ENCODE results near the gene MORF4L1.

Gene MORF4L1

DNA sequence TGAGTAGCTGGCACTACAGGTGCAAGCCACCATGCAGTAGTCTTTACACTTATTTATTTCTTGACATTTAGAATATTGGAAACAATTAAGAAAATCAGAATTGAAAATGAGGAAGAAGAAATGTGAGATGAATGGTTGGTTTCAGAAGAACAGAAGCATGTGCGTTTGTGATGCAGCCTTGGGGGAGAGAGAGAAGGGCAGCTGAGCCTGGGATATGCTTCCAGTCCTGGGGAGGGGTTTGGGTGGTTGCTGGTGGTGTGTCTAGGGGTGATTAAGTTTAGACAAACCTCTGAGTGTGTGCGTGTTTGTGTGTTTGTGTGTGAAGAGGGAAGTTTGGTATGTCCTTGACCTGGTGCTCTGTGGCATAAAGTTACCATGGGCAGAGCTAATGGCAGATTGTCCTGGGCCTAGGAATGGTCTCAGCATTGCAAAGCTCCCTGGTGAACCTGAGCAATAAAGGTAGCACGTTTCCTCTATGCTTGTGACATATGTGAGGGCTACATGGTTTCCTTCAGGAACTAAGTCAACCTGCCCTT, 36.5 kb downstream of the MORF4L1 start:
- TF ChIP-seq, protein P1, sequence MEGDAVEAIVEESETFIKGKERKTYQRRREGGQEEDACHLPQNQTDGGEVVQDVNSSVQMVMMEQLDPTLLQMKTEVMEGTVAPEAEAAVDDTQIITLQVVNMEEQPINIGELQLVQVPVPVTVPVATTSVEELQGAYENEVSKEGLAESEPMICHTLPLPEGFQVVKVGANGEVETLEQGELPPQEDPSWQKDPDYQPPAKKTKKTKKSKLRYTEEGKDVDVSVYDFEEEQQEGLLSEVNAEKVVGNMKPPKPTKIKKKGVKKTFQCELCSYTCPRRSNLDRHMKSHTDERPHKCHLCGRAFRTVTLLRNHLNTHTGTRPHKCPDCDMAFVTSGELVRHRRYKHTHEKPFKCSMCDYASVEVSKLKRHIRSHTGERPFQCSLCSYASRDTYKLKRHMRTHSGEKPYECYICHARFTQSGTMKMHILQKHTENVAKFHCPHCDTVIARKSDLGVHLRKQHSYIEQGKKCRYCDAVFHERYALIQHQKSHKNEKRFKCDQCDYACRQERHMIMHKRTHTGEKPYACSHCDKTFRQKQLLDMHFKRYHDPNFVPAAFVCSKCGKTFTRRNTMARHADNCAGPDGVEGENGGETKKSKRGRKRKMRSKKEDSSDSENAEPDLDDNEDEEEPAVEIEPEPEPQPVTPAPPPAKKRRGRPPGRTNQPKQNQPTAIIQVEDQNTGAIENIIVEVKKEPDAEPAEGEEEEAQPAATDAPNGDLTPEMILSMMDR (IDR thresholded peaks at IDR 0.05; ENCODE audit: insufficient read depth, low read depth, low read length, missing control alignments) = no peak
- DNase-seq (ENCODE audit: low read depth) = no peak
- no peak overlapping the region for H3K4me3 ChIP-seq (ENCODE audit: low read depth, low read length)

GRCh38 chr15:78909791-78910228, 37.1 kb downstream of the MORF4L1 start:
- TF ChIP-seq, protein P1 (IDR thresholded peaks at IDR 0.05; ENCODE audit: insufficient read depth, low read depth, low read length, missing control alignments) = peak; percentile 75
- peak; percentile 60 for DNase-seq (ENCODE audit: low read depth)
- H3K4me3 ChIP-seq (ENCODE audit: low read depth, low read length) = no peak overlapping the region

DNA sequence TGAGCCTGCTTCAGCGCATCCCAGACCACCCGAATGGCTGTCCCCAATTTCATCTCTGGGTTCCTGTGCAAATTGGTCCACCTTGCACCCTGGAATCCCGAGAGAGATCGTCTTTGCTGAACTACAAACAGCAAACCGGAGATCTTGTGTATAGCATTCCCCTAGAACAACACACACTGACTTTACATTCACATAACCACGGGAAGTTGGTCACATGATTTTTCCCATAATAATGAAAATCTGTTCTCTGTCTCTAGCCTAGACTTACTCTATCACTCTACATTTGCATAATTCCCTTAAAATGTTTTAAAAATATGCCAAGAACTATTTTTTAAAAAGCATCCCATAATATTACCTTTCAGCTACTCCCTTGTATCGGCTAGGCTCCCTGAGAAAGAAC, 37.6 kb downstream of the MORF4L1 start:
- no peak for DNase-seq (ENCODE audit: low read depth)
- H3K4me3 ChIP-seq (ENCODE audit: low read depth, low read length) = no peak overlapping the region
- TF ChIP-seq, protein P1 (IDR thresholded peaks at IDR 0.05; ENCODE audit: insufficient read depth, low read depth, low read length, missing control alignments) = no peak

DNA sequence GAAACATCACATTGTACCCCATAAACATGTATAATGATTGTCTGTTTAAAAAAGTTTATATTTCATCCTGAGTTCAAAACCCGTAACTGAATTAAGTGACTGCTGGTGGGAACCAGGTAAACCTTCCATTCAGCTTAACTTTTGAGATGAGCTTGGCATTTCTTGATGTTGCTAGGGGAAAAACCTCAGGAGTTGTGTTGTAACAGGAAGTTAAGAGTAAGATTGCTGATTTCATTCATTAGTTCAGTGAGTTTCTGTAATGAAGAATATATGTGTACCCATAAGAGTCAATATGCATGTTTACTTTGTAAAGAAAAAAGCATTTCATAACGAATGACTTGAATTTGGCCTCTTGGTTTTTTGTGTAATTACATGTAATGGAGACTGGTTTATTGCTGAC, 39.6 kb downstream of the MORF4L1 start:
- TF ChIP-seq, protein P1 (IDR thresholded peaks at IDR 0.05; ENCODE audit: insufficient read depth, low read depth, low read length, missing control alignments) = no peak
- no peak overlapping the region for H3K4me3 ChIP-seq (ENCODE audit: low read depth, low read length)
- no peak for DNase-seq (ENCODE audit: low read depth)

- no peak overlapping the region for H3K4me3 ChIP-seq (ENCODE audit: low read depth, low read length)
- TF ChIP-seq, protein P1 (IDR thresholded peaks at IDR 0.05; ENCODE audit: insufficient read depth, low read depth, low read length, missing control alignments) = no peak
- no peak for DNase-seq (ENCODE audit: low read depth)
Observed at GRCh38 chr15:78913012-78913411, 40.3 kb downstream of the MORF4L1 start.

GRCh38 chr15:78914027-78914764, 41.5 kb downstream of the MORF4L1 start:
- DNase-seq (ENCODE audit: low read depth) = no peak
- no peak overlapping the region for H3K4me3 ChIP-seq (ENCODE audit: low read depth, low read length)
- TF ChIP-seq, protein P1 (IDR thresholded peaks at IDR 0.05; ENCODE audit: insufficient read depth, low read depth, low read length, missing control alignments) = peak; percentile 20
